Activated CD8-positive, alpha-beta T cell treated with anti-CD3 and anti-CD28 coated beads for 36 hours (primary cell): ENCODE measurements around the gene KLHL29. TPM values are rescaled to one million over a fixed set of nuclear protein-coding genes. Genes with fewer than 3 reads are reported as not detected.
A peak's percentile ranks its signal among the peaks of the same experiment; 100 is the strongest.

Experiments used
- ATAC-seq: fragments of 200-7000 bp; cut with Tn5 transposase; one replicate; pipeline ENCODE4 v1.10.0; 2021; ENCODE audit warnings: mild to moderate bottlenecking, moderate library complexity
- CTCF ChIA-PET: fragments of 350-600 bp; sonication (Branson Sonifier 250); formaldehyde crosslinking; loops from one replicate; lab custom pipeline; 2021; ENCODE audit warnings: antibody characterized with exemption; lab: Charles Lee
- POLR2A ChIA-PET: fragments of 350-600 bp; sonication (Branson Sonifier 250); formaldehyde crosslinking; loops from one replicate; lab custom pipeline; 2021; ENCODE audit warnings: antibody characterized with exemption; lab: Charles Lee
- DNase-seq: peaks from one replicate; pipeline ENCODE4 v3.0.0-alpha.2; 2020
- H3K27ac Mint-ChIP-seq: one replicate; pipeline ENCODE4 v1.8.0; 2021; ENCODE audit warnings: mild to moderate bottlenecking, mixed read lengths
- H3K27me3 Mint-ChIP-seq: one replicate; pipeline ENCODE4 v1.8.0; 2021; ENCODE audit warnings: mixed read lengths
- H3K36me3 Mint-ChIP-seq: one replicate; pipeline ENCODE4 v1.8.0; 2021; ENCODE audit warnings: low read depth, mixed read lengths
- H3K4me1 Mint-ChIP-seq: one replicate; pipeline ENCODE4 v1.8.0; 2021; ENCODE audit warnings: low read depth, mixed read lengths
- H3K4me3 Mint-ChIP-seq: one replicate; pipeline ENCODE4 v1.8.0; 2021; ENCODE audit warnings: mild to moderate bottlenecking, moderate library complexity, mixed read lengths
- H3K9me3 Mint-ChIP-seq: one replicate; pipeline ENCODE4 v1.8.0; 2021; ENCODE audit warnings: mixed read lengths
- CTCF ChIP-seq: fragments of 200-600 bp; IDR thresholded peaks from one replicate; pipeline ENCODE4 v1.8.0; 2022; ENCODE audit warnings: antibody characterized with exemption, mild to moderate bottlenecking
- intact Hi-C: fragments of 100-400 bp; cut with micrococcal nuclease; formaldehyde crosslinking; loops from one replicate; pipeline ENCODE4 v1.10.0; 2022
- total RNA-seq, 2 experiments: library from RNA; stranded (reverse); gene quantifications; one replicate each; pipeline ENCODE4 v1.2.3, GENCODE V29; 2021

Gene KLHL29
- total RNA-seq, 2 experiments from 2014 or later: 1.0 to 1.2 TPM

DNA sequence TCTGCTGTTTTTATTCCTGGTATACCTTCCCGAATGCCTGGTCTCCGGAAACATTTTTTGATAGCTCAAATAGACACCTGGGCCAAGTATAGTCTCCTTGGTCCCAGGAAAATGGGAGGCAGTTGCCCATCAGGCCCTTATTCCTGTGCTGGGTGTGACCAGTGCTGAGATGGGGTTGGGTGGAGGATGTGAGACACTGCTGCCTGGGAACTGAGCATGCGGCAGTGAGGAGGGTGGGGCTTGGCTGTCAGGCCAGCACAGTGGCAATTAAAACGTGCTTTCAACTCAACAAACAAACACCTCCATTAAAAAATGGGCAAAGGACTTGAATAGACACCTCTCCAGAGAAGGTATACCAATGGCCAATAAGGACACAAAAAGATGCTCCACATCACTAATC lies 12.5 kb downstream of the KLHL29 start:
- H3K4me3 Mint-ChIP-seq: no peak overlapping the region
- no peak for TF ChIP-seq CTCF
- intact Hi-C loops: no loop called here
- peaks cover 2% of the 10 kb centered on the region for H3K4me1 Mint-ChIP-seq
- no peaks in the 10 kb centered on the region for H3K36me3 Mint-ChIP-seq
- no peak for ATAC-seq
- DNase-seq: no peak
- ChIA-PET CTCF (no interaction called here), POLR2A (no interaction called here)
- no peak overlapping the region for H3K27ac Mint-ChIP-seq
- peaks cover 27% of the 10 kb centered on the region for H3K27me3 Mint-ChIP-seq
- H3K9me3 Mint-ChIP-seq: no peaks in the 10 kb centered on the region

DNA sequence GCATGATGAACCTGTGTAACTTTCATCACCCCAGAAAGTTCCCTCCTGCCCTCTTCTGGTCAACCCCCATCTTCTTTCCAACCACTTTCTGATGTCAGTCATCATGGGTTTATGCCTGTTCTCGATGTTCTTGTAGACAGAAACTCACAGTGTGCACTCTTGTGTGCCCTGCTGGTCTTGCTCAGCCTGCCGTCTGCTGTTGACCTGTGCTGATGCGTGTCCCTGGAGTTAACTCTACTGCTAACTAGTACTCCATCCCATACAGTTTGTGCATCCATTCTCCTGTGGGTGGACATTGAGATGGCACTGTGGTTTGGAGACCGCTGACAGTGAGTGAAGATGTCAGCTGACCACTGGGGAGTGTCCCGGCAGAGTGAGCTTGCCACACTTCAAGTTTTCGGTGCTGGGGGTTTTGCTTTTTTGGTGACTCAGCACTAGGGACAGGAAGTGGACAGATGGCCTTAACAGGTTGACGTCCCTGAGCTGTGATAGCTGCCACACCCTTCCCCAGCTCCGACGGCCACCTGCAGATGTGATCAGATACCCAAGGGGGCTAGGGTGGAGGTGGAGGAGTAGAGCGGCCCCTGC lies 14.8 kb downstream of the KLHL29 start:
- ATAC-seq: peak; percentile 17
- Mint-ChIP-seq H3K4me1 (peaks cover 9% of the 10 kb centered on the region), H3K4me3 (no peak overlapping the region), H3K9me3 (no peaks in the 10 kb centered on the region), H3K36me3 (no peaks in the 10 kb centered on the region), H3K27me3 (peaks cover 9% of the 10 kb centered on the region), H3K27ac (no peak overlapping the region)
- TF ChIP-seq CTCF: no peak
- intact Hi-C loops: no loop called here
- POLR2A ChIA-PET: no interaction called here
- CTCF ChIA-PET: no interaction called here
- no peak for DNase-seq

GRCh38 chr2:23400703-23401102 lies 15.7 kb downstream of the KLHL29 start:
- intact Hi-C loops: no loop called here
- Mint-ChIP-seq H3K9me3 (no peaks in the 10 kb centered on the region), H3K4me1 (peaks cover 10% of the 10 kb centered on the region), H3K27ac (no peak overlapping the region), H3K27me3 (peaks cover 4% of the 10 kb centered on the region), H3K4me3 (no peak overlapping the region), H3K36me3 (no peaks in the 10 kb centered on the region)
- DNase-seq (no peak), ATAC-seq (no peak)
- TF ChIP-seq CTCF: no peak
- ChIA-PET POLR2A (no interaction called here), CTCF (no interaction called here)

- peaks cover 10% of the 10 kb centered on the region for H3K4me1 Mint-ChIP-seq
- TF ChIP-seq CTCF: no peak
- DNase-seq (no peak), ATAC-seq (no peak)
- H3K27me3 Mint-ChIP-seq: no peaks in the 10 kb centered on the region
- ChIA-PET CTCF (no interaction called here), POLR2A (no interaction called here)
- no peak overlapping the region for H3K27ac Mint-ChIP-seq
- no peaks in the 10 kb centered on the region for H3K36me3 Mint-ChIP-seq
- H3K9me3 Mint-ChIP-seq: no peaks in the 10 kb centered on the region
- H3K4me3 Mint-ChIP-seq: no peak overlapping the region
- intact Hi-C loops: no loop called here
Observed at GRCh38 chr2:23401427-23402204, 16.6 kb downstream of the KLHL29 start.

- intact Hi-C loops: no loop called here
- Mint-ChIP-seq H3K4me1 (peaks cover 10% of the 10 kb centered on the region), H3K27ac (no peak overlapping the region), H3K27me3 (no peaks in the 10 kb centered on the region), H3K4me3 (no peak overlapping the region), H3K36me3 (no peaks in the 10 kb centered on the region), H3K9me3 (no peaks in the 10 kb centered on the region)
- ATAC-seq (no peak), DNase-seq (no peak)
- TF ChIP-seq CTCF: no peak
- POLR2A ChIA-PET: no interaction called here
- CTCF ChIA-PET: no interaction called here
Observed at GRCh38 chr2:23402205-23402740, 17.3 kb downstream of the KLHL29 start.
